Naive thymus-derived CD8-positive, alpha-beta T cell (primary cell): Measurements from ENCODE around the gene DRC3. TPM values are rescaled to one million over a fixed set of nuclear protein-coding genes. Genes with fewer than 3 reads are reported as not detected.

ENCODE experiments used
- ATAC-seq, 2 donors: fragments of 150-1000 bp; cut with Tn5 transposase in 1 of 2; sonication (Bioruptor Pico), chemical (Tn5 transposase) in 1 of 2; 1 replicate in 1 of 2; 2 replicates in 1 of 2; pipeline ENCODE4 v1.10.0; 2021; ENCODE audit warnings: mild to moderate bottlenecking in 2 of 2, moderate library complexity in 2 of 2
- POLR2A ChIA-PET: fragments of 350-600 bp; sonication (Branson Sonifier 250); formaldehyde crosslinking; loops from one replicate; lab custom pipeline; 2021; ENCODE audit warnings: antibody characterized with exemption; lab: Charles Lee
- DNase-seq, 10 donors: peaks; one replicate each; pipeline versions ENCODE4 v3.0.0 to v3.0.0-alpha.2; 2020 to 2022
- H3K27ac Mint-ChIP-seq, 10 donors: one replicate each; pipeline ENCODE4 v1.8.0; 2020 to 2022; ENCODE audit warnings: mild to moderate bottlenecking in 10 of 10, mixed read lengths in 10 of 10, moderate library complexity in 4 of 10, inconsistent platforms in 1 of 10
- H3K27me3 Mint-ChIP-seq, 5 donors: one replicate each; pipeline ENCODE4 v1.8.0; 2021 to 2022; ENCODE audit warnings: mixed read lengths in 5 of 5
- H3K36me3 Mint-ChIP-seq, 3 donors: one replicate each; pipeline ENCODE4 v1.8.0; 2020 to 2022; ENCODE audit warnings: mixed read lengths in 3 of 3, mild to moderate bottlenecking in 2 of 3, inconsistent platforms in 1 of 3
- H3K4me1 Mint-ChIP-seq, 4 donors: one replicate each; pipeline ENCODE4 v1.8.0; 2021 to 2022; ENCODE audit warnings: mixed read lengths in 4 of 4
- H3K4me3 Mint-ChIP-seq, 10 donors: one replicate each; pipeline ENCODE4 v1.8.0; 2020 to 2022; ENCODE audit warnings: mild to moderate bottlenecking in 10 of 10, mixed read lengths in 10 of 10, moderate library complexity in 6 of 10, inconsistent platforms in 1 of 10
- H3K9me3 Mint-ChIP-seq, 9 donors: one replicate each; pipeline ENCODE4 v1.8.0; 2020 to 2022; ENCODE audit warnings: mixed read lengths in 9 of 9, mild to moderate bottlenecking in 3 of 9, inconsistent platforms in 1 of 9, moderate library complexity in 1 of 9
- polyA plus RNA-seq, 3 donors: library from polyadenylated mRNA; unstranded; fragments of 300-500 nt; fragmentation: Illumina TruSeq; gene quantifications; one replicate each; pipeline ENCODE4 v1.2.3, GENCODE V29; 2021
- total RNA-seq, 8 experiments: library from RNA in 2 of 8; stranded (reverse) in 2 of 8; gene quantifications; one replicate each; pipeline ENCODE4 v1.2.3 and lab custom pipeline; 2021 to 2026

The DRC3 gene
- total and polyA plus RNA-seq, 5 experiments from 2014 or later, result 0.31 to 1.7 (median 0.99) TPM; not detected in 1

- Mint-ChIP-seq H3K9me3 (no peaks in the 10 kb centered on the region), H3K4me1 (peaks cover 0 to 7% (median 0%) of the 10 kb centered on the region in 4 donors), H3K36me3 (peaks cover 0 to 20% (median 2%) of the 10 kb centered on the region in 3 donors), H3K4me3 (no peak overlapping the region), H3K27me3 (no peaks in the 10 kb centered on the region), H3K27ac (peak overlapping the region in 1 of 10 donors; percentile 33)
- ATAC-seq (no peak), DNase-seq (no peak)
- POLR2A ChIA-PET, result no interaction called here
Measured at GRCh38 chr17:18004884-18005305, 32.2 kb downstream of the DRC3 start.

GRCh38 chr17:18005496-18005895 lies 32.8 kb downstream of the DRC3 start:
- DNase-seq (no peak), ATAC-seq (no peak)
- H3K36me3 Mint-ChIP-seq, result peaks cover 0 to 24% (median 5%) of the 10 kb centered on the region in 3 donors
- no peak overlapping the region for H3K4me3 Mint-ChIP-seq
- H3K9me3 Mint-ChIP-seq, result no peaks in the 10 kb centered on the region
- POLR2A ChIA-PET, result no interaction called here
- H3K4me1 Mint-ChIP-seq, result peaks cover 0 to 7% (median 0%) of the 10 kb centered on the region in 4 donors
- H3K27me3 Mint-ChIP-seq, result no peaks in the 10 kb centered on the region
- peak overlapping the region in 3 of 10 donors; percentile 9 to 29 (median 10) for H3K27ac Mint-ChIP-seq

- Mint-ChIP-seq H3K4me1 (peaks cover 0 to 7% (median 0%) of the 10 kb centered on the region in 4 donors), H3K36me3 (peaks cover 0 to 32% (median 5%) of the 10 kb centered on the region in 3 donors), H3K9me3 (no peaks in the 10 kb centered on the region), H3K4me3 (peak overlapping the region in 1 of 10 donors; percentile 26), H3K27ac (peak overlapping the region in 3 of 10 donors; percentile 9 to 48 (median 46)), H3K27me3 (no peaks in the 10 kb centered on the region)
- DNase-seq (no peak), ATAC-seq (no peak)
- POLR2A ChIA-PET, result no interaction called here
Measured at GRCh38 chr17:18006495-18007239, 34.0 kb downstream of the DRC3 start.

- Mint-ChIP-seq H3K9me3 (no peaks in the 10 kb centered on the region), H3K27me3 (no peaks in the 10 kb centered on the region), H3K36me3 (peaks cover 0 to 51% (median 13%) of the 10 kb centered on the region in 3 donors), H3K4me1 (peaks cover 0 to 7% (median 0%) of the 10 kb centered on the region in 4 donors), H3K4me3 (no peak overlapping the region), H3K27ac (peak overlapping the region in 1 of 10 donors; percentile 0)
- no peak for DNase-seq
- POLR2A ChIA-PET, result interaction anchor here (0.6 kb wide), 1 partner anchor 65 kb away, joined by 4 read pairs; no protein-coding TSS in a partner anchor
- ATAC-seq, result no peak
Measured at GRCh38 chr17:18008496-18009268, 36.0 kb downstream of the DRC3 start.

- ATAC-seq, result no peak
- Mint-ChIP-seq H3K27ac (no peak overlapping the region), H3K4me1 (peaks cover 0 to 7% (median 0%) of the 10 kb centered on the region in 4 donors), H3K9me3 (no peaks in the 10 kb centered on the region), H3K27me3 (no peaks in the 10 kb centered on the region), H3K36me3 (peaks cover 0 to 56% (median 13%) of the 10 kb centered on the region in 3 donors), H3K4me3 (no peak overlapping the region)
- POLR2A ChIA-PET, result no interaction called here
- no peak for DNase-seq
Measured at GRCh38 chr17:18009609-18010420, 37.2 kb downstream of the DRC3 start.

- H3K9me3 Mint-ChIP-seq, result no peaks in the 10 kb centered on the region
- H3K27me3 Mint-ChIP-seq, result no peaks in the 10 kb centered on the region
- DNase-seq (no peak), ATAC-seq (no peak)
- H3K4me1 Mint-ChIP-seq, result peaks cover 0 to 7% (median 0%) of the 10 kb centered on the region in 4 donors
- H3K36me3 Mint-ChIP-seq, result peaks cover 0 to 66% (median 18%) of the 10 kb centered on the region in 3 donors
- no peak overlapping the region for H3K27ac Mint-ChIP-seq
- POLR2A ChIA-PET, result no interaction called here
- no peak overlapping the region for H3K4me3 Mint-ChIP-seq
Measured at GRCh38 chr17:18011286-18011685, 38.6 kb downstream of the DRC3 start.

- H3K9me3 Mint-ChIP-seq, result no peaks in the 10 kb centered on the region
- no peaks in the 10 kb centered on the region for H3K27me3 Mint-ChIP-seq
- POLR2A ChIA-PET, result interaction anchor here (0.7 kb wide), 2 partner anchors 172 to 316 kb away, joined by 5 read pairs; no protein-coding TSS in a partner anchor
- H3K27ac Mint-ChIP-seq, result no peak overlapping the region
- H3K4me1 Mint-ChIP-seq, result no peaks in the 10 kb centered on the region
- no peak for ATAC-seq
- no peak for DNase-seq
- H3K36me3 Mint-ChIP-seq, result peaks cover 0 to 64% (median 18%) of the 10 kb centered on the region in 3 donors
- no peak overlapping the region for H3K4me3 Mint-ChIP-seq
Measured at GRCh38 chr17:18014006-18014405, 41.3 kb downstream of the DRC3 start.

GRCh38 chr17:18015593-18015992 lies 42.9 kb downstream of the DRC3 start:
- DNase-seq, result no peak
- no peak overlapping the region for H3K4me3 Mint-ChIP-seq
- no peaks in the 10 kb centered on the region for H3K9me3 Mint-ChIP-seq
- peaks cover 0 to 57% (median 17%) of the 10 kb centered on the region in 3 donors for H3K36me3 Mint-ChIP-seq
- ATAC-seq, result no peak
- H3K27ac Mint-ChIP-seq, result no peak overlapping the region
- no peaks in the 10 kb centered on the region for H3K27me3 Mint-ChIP-seq
- POLR2A ChIA-PET, result no interaction called here
- H3K4me1 Mint-ChIP-seq, result no peaks in the 10 kb centered on the region

- POLR2A ChIA-PET, result interaction anchor here (0.6 to 0.7 kb wide), 2 partner anchors 66 to 345 kb away, joined by 3 to 4 read pairs; no protein-coding TSS in a partner anchor
- Mint-ChIP-seq H3K4me3 (no peak overlapping the region), H3K27ac (peak overlapping the region in 1 of 10 donors; percentile 9), H3K36me3 (peaks cover 0 to 55% (median 17%) of the 10 kb centered on the region in 3 donors), H3K9me3 (no peaks in the 10 kb centered on the region), H3K27me3 (no peaks in the 10 kb centered on the region), H3K4me1 (no peaks in the 10 kb centered on the region)
- no peak for DNase-seq
- no peak for ATAC-seq
Measured at GRCh38 chr17:18016426-18016825, 43.8 kb downstream of the DRC3 start.

- Mint-ChIP-seq H3K36me3 (peaks cover 0 to 48% (median 12%) of the 10 kb centered on the region in 3 donors), H3K27ac (peak overlapping the region in 1 of 10 donors; percentile 61), H3K9me3 (no peaks in the 10 kb centered on the region), H3K27me3 (no peaks in the 10 kb centered on the region), H3K4me1 (no peaks in the 10 kb centered on the region), H3K4me3 (no peak overlapping the region)
- POLR2A ChIA-PET, result no interaction called here
- ATAC-seq (no peak), DNase-seq (no peak)
Measured at GRCh38 chr17:18017958-18018357, 45.3 kb downstream of the DRC3 start.

GRCh38 chr17:18018411-18018921 lies 45.8 kb downstream of the DRC3 start:
- peaks cover 0 to 43% (median 10%) of the 10 kb centered on the region in 3 donors for H3K36me3 Mint-ChIP-seq
- no peak overlapping the region for H3K27ac Mint-ChIP-seq
- POLR2A ChIA-PET, result interaction anchor here (0.6 kb wide), 1 partner anchor 15 kb away, joined by 3 read pairs; no protein-coding TSS in a partner anchor
- ATAC-seq (no peak), DNase-seq (no peak)
- H3K27me3 Mint-ChIP-seq, result no peaks in the 10 kb centered on the region
- no peaks in the 10 kb centered on the region for H3K9me3 Mint-ChIP-seq
- H3K4me1 Mint-ChIP-seq, result no peaks in the 10 kb centered on the region
- no peak overlapping the region for H3K4me3 Mint-ChIP-seq

GRCh38 chr17:18019838-18020154 lies 47.1 kb downstream of the DRC3 start:
- peak overlapping the region in 1 of 10 donors; percentile 43 for H3K27ac Mint-ChIP-seq
- DNase-seq, result no peak
- POLR2A ChIA-PET, result no interaction called here
- H3K36me3 Mint-ChIP-seq, result peaks cover 0 to 40% (median 9%) of the 10 kb centered on the region in 3 donors
- H3K4me1 Mint-ChIP-seq, result peaks cover 0 to under 1% (median 0%) of the 10 kb centered on the region in 4 donors
- no peaks in the 10 kb centered on the region for H3K9me3 Mint-ChIP-seq
- H3K27me3 Mint-ChIP-seq, result no peaks in the 10 kb centered on the region
- no peak overlapping the region for H3K4me3 Mint-ChIP-seq
- ATAC-seq, result no peak
